ENCODE data around the gene ATP11B. TPM values are rescaled to one million over a fixed set of nuclear protein-coding genes. Genes with fewer than 3 reads are reported as not detected.

ATP11B gene
- total RNA-seq, 4 donors from 2014 or later: 117 to 219 (median 134) TPM

DNA sequence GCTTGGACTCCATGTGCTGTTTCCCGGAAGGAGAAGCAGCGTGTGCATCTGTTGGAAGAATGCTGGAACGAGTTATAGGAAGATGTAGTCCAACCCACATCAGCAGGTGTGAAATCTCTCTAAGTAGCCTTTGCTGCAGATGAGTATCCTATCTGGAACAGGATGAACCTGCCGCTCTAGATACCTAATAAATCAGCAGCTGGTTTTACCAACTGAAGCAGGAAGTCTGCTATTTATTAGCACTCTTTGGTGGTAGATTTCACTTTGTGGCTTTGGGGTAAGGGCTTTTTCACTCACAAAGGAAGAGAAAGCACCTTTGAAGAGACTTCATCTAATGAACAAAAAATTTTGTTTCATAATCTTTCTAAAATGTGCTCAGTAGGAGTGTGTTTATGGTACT, 120.6 kb downstream of the ATP11B start:
- 73% methylated on average over 4 of the region's 4 CpGs; no CpG with 5 or more reads in 1 of the 2 donors for WGBS, 2 donors (ENCODE audit: low coverage in 1 of 2)
- Histone ChIP-seq H3K36me3 (peaks cover 0 to 5% (median 2%) of the 10 kb centered on the region in 4 donors), H3K9me3 (no peaks in the 10 kb centered on the region), H3K27ac (no peak overlapping the region), H3K4me3 (no peak overlapping the region), H3K27me3 (no peaks in the 10 kb centered on the region), H3K4me1 (no peaks in the 10 kb centered on the region)
- DNase-seq: no peak
- TF ChIP-seq CTCF (IDR thresholded peaks at IDR 0.05) (no peak), POLR2A (IDR thresholded peaks at IDR 0.05) (no peak), POLR2AphosphoS5 (IDR thresholded peaks at IDR 0.05) (no peak), EP300 (IDR thresholded peaks at IDR 0.05; ENCODE audit: low read depth) (no peak)
- intact Hi-C loops (cut with DNase I; ENCODE audit: low total_unique reads) (no loop called here), in situ Hi-C loops (cut with MboI; ENCODE audit: low pct_ligation_motif_present in 1 of 4, low pct_unique_long_range_greater_than_20kb in 1 of 4, low sequenced_read_pairs in 3 of 4) (no loop called here)

DNA sequence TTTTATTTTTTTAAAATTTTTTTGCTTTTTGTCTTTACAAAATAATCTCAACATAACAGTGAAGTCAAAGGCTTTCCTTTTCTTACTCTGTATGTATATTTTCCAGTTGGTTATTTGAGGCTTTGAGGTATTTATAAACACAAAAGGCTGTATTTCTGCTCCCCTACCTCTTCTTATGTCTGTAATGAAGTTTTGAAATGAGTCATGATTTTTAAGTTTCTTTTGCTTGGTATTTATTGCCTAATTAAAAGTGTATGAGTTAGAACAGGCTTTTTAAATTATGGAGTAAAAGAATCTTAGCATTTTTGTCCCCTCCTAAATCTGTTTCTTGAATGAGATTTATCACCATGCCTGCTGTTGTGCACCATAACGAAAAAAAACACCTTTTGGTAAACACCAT, 121.0 kb downstream of the ATP11B start:
- Histone ChIP-seq H3K36me3 (peaks cover 0 to 5% (median 2%) of the 10 kb centered on the region in 4 donors), H3K27me3 (no peaks in the 10 kb centered on the region), H3K27ac (no peak overlapping the region), H3K4me1 (no peaks in the 10 kb centered on the region), H3K9me3 (no peaks in the 10 kb centered on the region), H3K4me3 (no peak overlapping the region)
- in situ Hi-C loops (cut with MboI; ENCODE audit: low pct_ligation_motif_present in 1 of 4, low pct_unique_long_range_greater_than_20kb in 1 of 4, low sequenced_read_pairs in 3 of 4): no loop called here
- 78 to 81% methylated on average over 1 of the region's 1 CpG for WGBS, 2 donors (ENCODE audit: low coverage in 1 of 2)
- no peak for DNase-seq
- intact Hi-C loops (cut with DNase I; ENCODE audit: low total_unique reads): no loop called here
- TF ChIP-seq CTCF (IDR thresholded peaks at IDR 0.05) (no peak), POLR2AphosphoS5 (IDR thresholded peaks at IDR 0.05) (no peak), POLR2A (IDR thresholded peaks at IDR 0.05) (no peak), EP300 (IDR thresholded peaks at IDR 0.05; ENCODE audit: low read depth) (no peak)

DNA sequence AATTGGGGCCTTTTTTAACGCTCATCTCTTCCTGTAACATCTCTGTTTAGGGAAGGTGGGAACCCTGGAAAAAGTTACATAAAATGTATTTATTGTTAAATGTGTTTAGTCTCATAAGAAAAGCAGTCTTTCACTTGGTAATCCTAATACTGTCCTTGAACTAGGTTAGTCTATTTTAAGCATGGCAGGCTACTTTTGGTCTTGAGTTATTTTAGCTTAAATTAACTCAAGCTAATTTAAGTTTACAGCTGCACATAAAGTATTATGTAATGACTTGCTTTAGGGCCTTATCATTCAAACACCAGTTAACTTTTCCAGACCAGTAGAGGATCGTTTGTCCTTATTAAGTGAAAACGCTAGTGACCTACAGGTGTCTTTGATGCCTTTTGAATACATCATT, 123.8 kb downstream of the ATP11B start:
- no peak overlapping the region for H3K4me3 ChIP-seq
- H3K27me3 ChIP-seq: no peaks in the 10 kb centered on the region
- intact Hi-C loops (cut with DNase I; ENCODE audit: low total_unique reads) (no loop called here), in situ Hi-C loops (cut with MboI; ENCODE audit: low pct_ligation_motif_present in 1 of 4, low pct_unique_long_range_greater_than_20kb in 1 of 4, low sequenced_read_pairs in 3 of 4) (no loop called here)
- H3K27ac ChIP-seq: no peak overlapping the region
- no peak for DNase-seq
- TF ChIP-seq EP300 (IDR thresholded peaks at IDR 0.05; ENCODE audit: low read depth) (no peak), POLR2AphosphoS5 (IDR thresholded peaks at IDR 0.05) (no peak), CTCF (IDR thresholded peaks at IDR 0.05) (no peak), POLR2A (IDR thresholded peaks at IDR 0.05) (no peak)
- WGBS, 2 donors (ENCODE audit: low coverage in 1 of 2): 75% methylated on average over 3 of the region's 3 CpGs
- H3K36me3 ChIP-seq: peaks cover 0 to 5% (median 2%) of the 10 kb centered on the region in 4 donors
- peaks cover 0 to 2% (median 0%) of the 10 kb centered on the region in 4 donors for H3K4me1 ChIP-seq
- no peaks in the 10 kb centered on the region for H3K9me3 ChIP-seq

- Histone ChIP-seq H3K4me3 (no peak overlapping the region), H3K4me1 (peaks cover 0 to 2% (median 0%) of the 10 kb centered on the region in 4 donors), H3K9me3 (no peaks in the 10 kb centered on the region), H3K36me3 (no peaks in the 10 kb centered on the region), H3K27me3 (no peaks in the 10 kb centered on the region), H3K27ac (no peak overlapping the region)
- TF ChIP-seq POLR2AphosphoS5 (IDR thresholded peaks at IDR 0.05) (no peak), CTCF (IDR thresholded peaks at IDR 0.05) (no peak), POLR2A (IDR thresholded peaks at IDR 0.05) (no peak), EP300 (IDR thresholded peaks at IDR 0.05; ENCODE audit: low read depth) (no peak)
- WGBS, 2 donors (ENCODE audit: low coverage in 1 of 2): 88 to 90% methylated on average over 5 of the region's 5 CpGs
- in situ Hi-C loops (cut with MboI; ENCODE audit: low pct_ligation_motif_present in 1 of 4, low pct_unique_long_range_greater_than_20kb in 1 of 4, low sequenced_read_pairs in 3 of 4): no loop called here
- intact Hi-C loops (cut with DNase I; ENCODE audit: low total_unique reads): no loop called here
- DNase-seq: no peak
These were observed 126.6 kb downstream of the ATP11B start for GRCh38 chr3:182919866-182920357.

All from transverse colon (tissue), 4 donors.